Astrocyte (in vitro differentiated cells and primary cell): Measurements from ENCODE around the gene PTPRK. TPM values are rescaled to one million over a fixed set of nuclear protein-coding genes. Genes with fewer than 3 reads are reported as not detected.

ENCODE experiments used
- DNase-seq: peaks from one replicate; pipeline ENCODE4 v3.0.0-alpha.2; 2010; ENCODE audit warnings: low read depth
- FAIRE-seq: peaks from 2 replicates; lab custom pipeline; 2011; peaks lifted over from hg19 to GRCh38; lab: Jason Lieb, UNC
- H2AFZ ChIP-seq: 2 replicates; pipeline ENCODE4 v1.6.0; 2012; ENCODE audit warnings: low read depth, low read length, inconsistent platforms
- H3K27ac ChIP-seq: 2 replicates; pipeline ENCODE4 v1.5.1; 2011; ENCODE audit warnings: low read depth, low read length, inconsistent platforms
- H3K27me3 ChIP-seq: 2 replicates; pipeline ENCODE4 v1.6.0; 2011; ENCODE audit warnings: low read length, inconsistent platforms; ENCODE audit not compliant: insufficient read depth
- H3K36me3 ChIP-seq: 2 replicates; pipeline ENCODE4 v1.5.1; 2011; ENCODE audit warnings: low read length, inconsistent platforms; ENCODE audit not compliant: insufficient read depth
- H3K4me1 ChIP-seq: 2 replicates; pipeline ENCODE4 v1.5.1; 2011; ENCODE audit warnings: low read length, inconsistent platforms; ENCODE audit not compliant: insufficient read depth
- H3K4me2 ChIP-seq: 2 replicates; pipeline ENCODE4 v1.6.0; 2012; ENCODE audit warnings: low read length, inconsistent platforms
- H3K4me3 ChIP-seq: 2 replicates; pipeline ENCODE4 v1.5.1; 2011; ENCODE audit warnings: low read depth, mild to moderate bottlenecking, low read length, inconsistent platforms; ENCODE audit not compliant: insufficient read depth
- H3K79me2 ChIP-seq: 2 replicates; pipeline ENCODE4 v1.6.0; 2012; ENCODE audit warnings: mild to moderate bottlenecking, low read length, inconsistent platforms; ENCODE audit not compliant: insufficient read depth
- H3K9ac ChIP-seq: 2 replicates; pipeline ENCODE4 v1.6.0; 2012; ENCODE audit warnings: mild to moderate bottlenecking, low read length, inconsistent platforms
- H3K9me3 ChIP-seq: 2 replicates; pipeline ENCODE4 v1.5.1; 2012; ENCODE audit warnings: low read depth, mild to moderate bottlenecking, low read length, inconsistent platforms; ENCODE audit not compliant: insufficient read depth
- H4K20me1 ChIP-seq: 2 replicates; pipeline ENCODE4 v1.6.0; 2012; ENCODE audit warnings: low read length, inconsistent platforms; ENCODE audit not compliant: insufficient read depth
- H3K27ac Mint-ChIP-seq: one replicate; pipeline ENCODE4 v1.8.0; 2021; ENCODE audit warnings: mild to moderate bottlenecking, mixed read lengths; ENCODE audit not compliant: unreplicated experiment
- H3K27me3 Mint-ChIP-seq: one replicate; pipeline ENCODE4 v1.8.0; 2021; ENCODE audit warnings: low read depth, mixed read lengths; ENCODE audit not compliant: unreplicated experiment
- H3K36me3 Mint-ChIP-seq: one replicate; pipeline ENCODE4 v1.8.0; 2021; ENCODE audit warnings: low read depth, mixed read lengths; ENCODE audit not compliant: unreplicated experiment
- H3K4me1 Mint-ChIP-seq: one replicate; pipeline ENCODE4 v1.8.0; 2021; ENCODE audit warnings: low read depth, mixed read lengths; ENCODE audit not compliant: unreplicated experiment
- H3K4me3 Mint-ChIP-seq: one replicate; pipeline ENCODE4 v1.8.0; 2021; ENCODE audit warnings: mild to moderate bottlenecking, moderate library complexity, mixed read lengths; ENCODE audit not compliant: unreplicated experiment
- H3K9me3 Mint-ChIP-seq: one replicate; pipeline ENCODE4 v1.8.0; 2021; ENCODE audit warnings: mild to moderate bottlenecking, mixed read lengths; ENCODE audit not compliant: unreplicated experiment
- EZH2 ChIP-seq: IDR thresholded peaks from 2 replicates; pipeline ENCODE4 v1.6.1; 2012; ENCODE audit warnings: mild to moderate bottlenecking, low read length, inconsistent platforms; ENCODE audit not compliant: insufficient read depth
- total RNA-seq: library from RNA; stranded (reverse); gene quantifications from 2 replicates; pipeline ENCODE4 v1.2.1, GENCODE V29; 2021
- TF ChIP-seq, protein P1 (sequence below): IDR thresholded peaks from 2 replicates; pipeline ENCODE4 v1.5.1; 2011; ENCODE audit warnings: low read depth, mild to moderate bottlenecking, inconsistent platforms, low read length, moderate library complexity; ENCODE audit not compliant: insufficient read depth

Gene PTPRK
- total RNA-seq, 1 donor from 2014 or later, result 159 TPM

DNA sequence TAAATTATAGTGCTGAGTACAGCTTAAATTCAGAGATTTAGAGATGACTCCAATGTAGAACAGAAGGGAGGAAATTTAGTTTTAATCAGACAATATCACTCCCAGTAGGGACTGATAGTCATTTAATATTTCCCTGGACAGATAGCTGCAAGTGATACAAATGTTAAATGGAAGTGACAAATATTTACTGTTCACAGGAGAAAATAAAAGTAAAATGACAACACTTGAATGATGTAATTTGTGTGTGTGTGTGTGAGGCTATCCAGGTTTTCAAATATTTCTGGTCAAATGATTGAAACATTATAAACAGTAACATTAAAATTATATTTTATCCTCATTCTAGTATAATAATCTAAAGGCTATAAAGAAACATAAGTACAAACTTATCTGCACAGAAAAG lies 399.2 kb downstream of the PTPRK start:
- H3K4me2 ChIP-seq, result no peak overlapping the region
- DNase-seq, result no peak
- no peak for TF ChIP-seq EZH2
- TF ChIP-seq, protein P1, sequence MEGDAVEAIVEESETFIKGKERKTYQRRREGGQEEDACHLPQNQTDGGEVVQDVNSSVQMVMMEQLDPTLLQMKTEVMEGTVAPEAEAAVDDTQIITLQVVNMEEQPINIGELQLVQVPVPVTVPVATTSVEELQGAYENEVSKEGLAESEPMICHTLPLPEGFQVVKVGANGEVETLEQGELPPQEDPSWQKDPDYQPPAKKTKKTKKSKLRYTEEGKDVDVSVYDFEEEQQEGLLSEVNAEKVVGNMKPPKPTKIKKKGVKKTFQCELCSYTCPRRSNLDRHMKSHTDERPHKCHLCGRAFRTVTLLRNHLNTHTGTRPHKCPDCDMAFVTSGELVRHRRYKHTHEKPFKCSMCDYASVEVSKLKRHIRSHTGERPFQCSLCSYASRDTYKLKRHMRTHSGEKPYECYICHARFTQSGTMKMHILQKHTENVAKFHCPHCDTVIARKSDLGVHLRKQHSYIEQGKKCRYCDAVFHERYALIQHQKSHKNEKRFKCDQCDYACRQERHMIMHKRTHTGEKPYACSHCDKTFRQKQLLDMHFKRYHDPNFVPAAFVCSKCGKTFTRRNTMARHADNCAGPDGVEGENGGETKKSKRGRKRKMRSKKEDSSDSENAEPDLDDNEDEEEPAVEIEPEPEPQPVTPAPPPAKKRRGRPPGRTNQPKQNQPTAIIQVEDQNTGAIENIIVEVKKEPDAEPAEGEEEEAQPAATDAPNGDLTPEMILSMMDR, result no peak
- FAIRE-seq, result no peak
- Mint-ChIP-seq H3K4me3 (no peak overlapping the region), H3K36me3 (no peaks in the 10 kb centered on the region), H3K9me3 (no peaks in the 10 kb centered on the region), H3K27ac (no peak overlapping the region), H3K27me3 (no peaks in the 10 kb centered on the region), H3K4me1 (peaks cover 27% of the 10 kb centered on the region)
- H3K79me2 ChIP-seq, result no peaks in the 10 kb centered on the region
- no peak overlapping the region for H3K4me3 ChIP-seq
- no peaks in the 10 kb centered on the region for H3K9me3 ChIP-seq
- H4K20me1 ChIP-seq, result peaks cover 9% of the 10 kb centered on the region
- peaks cover 9% of the 10 kb centered on the region for H3K4me1 ChIP-seq
- no peaks in the 10 kb centered on the region for H3K36me3 ChIP-seq
- H3K27ac ChIP-seq, result no peak overlapping the region
- no peak overlapping the region for H3K9ac ChIP-seq
- H3K27me3 ChIP-seq, result no peaks in the 10 kb centered on the region
- H2AFZ ChIP-seq, result no peak overlapping the region

DNA sequence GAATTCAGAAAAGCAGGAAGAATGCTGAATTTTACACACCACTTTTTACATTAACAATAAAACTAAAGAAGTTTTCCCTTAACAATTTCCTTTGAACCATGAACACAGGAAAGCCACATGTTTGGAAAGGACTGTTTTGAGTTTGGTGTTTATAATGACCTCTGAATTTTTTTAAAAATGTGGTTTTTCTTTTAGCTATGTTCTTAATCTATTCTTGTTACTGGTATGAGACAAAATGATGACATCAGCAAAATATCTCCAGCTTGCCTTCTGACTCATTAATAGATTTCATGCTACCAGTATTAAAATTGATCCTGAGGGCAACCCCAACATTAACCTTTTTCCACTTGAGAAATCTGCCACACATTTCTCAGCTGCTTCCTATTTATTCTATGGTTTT lies 402.0 kb downstream of the PTPRK start:
- Mint-ChIP-seq H3K27me3 (no peaks in the 10 kb centered on the region), H3K36me3 (no peaks in the 10 kb centered on the region), H3K4me3 (no peak overlapping the region), H3K4me1 (peaks cover 14% of the 10 kb centered on the region), H3K9me3 (no peaks in the 10 kb centered on the region), H3K27ac (peak overlapping the region; percentile 75)
- no peaks in the 10 kb centered on the region for H3K79me2 ChIP-seq
- FAIRE-seq (peak; percentile 81), DNase-seq (peak; percentile 86)
- no peak overlapping the region for H3K27ac ChIP-seq
- H4K20me1 ChIP-seq, result peaks cover 9% of the 10 kb centered on the region
- H3K27me3 ChIP-seq, result no peaks in the 10 kb centered on the region
- no peak overlapping the region for H3K9ac ChIP-seq
- H3K4me2 ChIP-seq, result peak overlapping the region; percentile 34
- H3K4me3 ChIP-seq, result no peak overlapping the region
- no peak overlapping the region for H2AFZ ChIP-seq
- TF ChIP-seq EZH2, result no peak
- TF ChIP-seq, protein P1, result no peak
- H3K9me3 ChIP-seq, result no peaks in the 10 kb centered on the region
- no peaks in the 10 kb centered on the region for H3K36me3 ChIP-seq
- peaks cover 9% of the 10 kb centered on the region for H3K4me1 ChIP-seq

DNA sequence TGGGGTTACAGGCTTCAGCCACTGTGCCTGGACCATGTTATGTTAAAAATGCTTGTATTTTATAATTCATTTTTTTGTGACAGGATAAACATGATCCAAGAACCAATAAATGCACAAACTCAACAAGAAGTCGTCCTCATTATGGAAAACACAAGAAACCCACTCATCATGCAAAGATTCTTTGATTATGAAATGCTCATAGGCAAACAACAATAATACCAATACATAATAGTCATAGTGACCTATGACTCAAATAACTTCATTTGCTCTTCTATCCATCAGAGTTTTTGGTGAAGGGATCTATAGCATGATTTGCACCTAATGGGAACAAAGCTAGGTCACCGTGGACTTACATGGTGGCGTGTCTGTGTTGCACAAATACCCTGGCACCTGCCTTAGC lies 402.5 kb downstream of the PTPRK start:
- no peak overlapping the region for H3K27ac ChIP-seq
- Mint-ChIP-seq H3K36me3 (no peaks in the 10 kb centered on the region), H3K27ac (peak overlapping the region; percentile 75), H3K27me3 (no peaks in the 10 kb centered on the region), H3K9me3 (no peaks in the 10 kb centered on the region), H3K4me1 (peaks cover 14% of the 10 kb centered on the region), H3K4me3 (no peak overlapping the region)
- H3K9ac ChIP-seq, result no peak overlapping the region
- H3K27me3 ChIP-seq, result no peaks in the 10 kb centered on the region
- no peak for DNase-seq
- peaks cover 9% of the 10 kb centered on the region for H4K20me1 ChIP-seq
- H3K36me3 ChIP-seq, result no peaks in the 10 kb centered on the region
- H3K9me3 ChIP-seq, result no peaks in the 10 kb centered on the region
- FAIRE-seq, result no peak
- H3K4me2 ChIP-seq, result peak overlapping the region; percentile 34
- peaks cover 9% of the 10 kb centered on the region for H3K4me1 ChIP-seq
- no peak overlapping the region for H2AFZ ChIP-seq
- TF ChIP-seq EZH2, result no peak
- TF ChIP-seq, protein P1, result no peak
- no peaks in the 10 kb centered on the region for H3K79me2 ChIP-seq
- no peak overlapping the region for H3K4me3 ChIP-seq
